Spinal cord (tissue), 10 donors: ENCODE data around the gene GSG1L. TPM values are rescaled to one million over a fixed set of nuclear protein-coding genes. Genes with fewer than 3 reads are reported as not detected.

ENCODE experiments used
- DNase-seq, 6 donors: peaks; one replicate each; pipeline versions ENCODE4 v3.0.0 to v3.0.0-alpha.2; 2013 to 2015; ENCODE audit warnings: low spot score in 6 of 6, low read depth in 4 of 6
- H3K27ac ChIP-seq: one replicate; pipeline ENCODE4 v1.5.1; 2013; ENCODE audit warnings: low read depth, low read length, control low read depth
- H3K27me3 ChIP-seq: one replicate; pipeline ENCODE4 v1.6.1; 2013; ENCODE audit warnings: low read length; ENCODE audit not compliant: control insufficient read depth, insufficient read depth
- H3K36me3 ChIP-seq: one replicate; pipeline ENCODE4 v1.6.1; 2013; ENCODE audit warnings: low read length; ENCODE audit not compliant: control insufficient read depth, insufficient read depth
- H3K4me1 ChIP-seq: one replicate; pipeline ENCODE4 v1.6.1; 2013; ENCODE audit warnings: low read length; ENCODE audit not compliant: control insufficient read depth, insufficient read depth
- H3K4me3 ChIP-seq: one replicate; pipeline ENCODE4 v1.5.1; 2013; ENCODE audit warnings: low read depth, low read length, control low read depth
- H3K9me3 ChIP-seq: one replicate; pipeline ENCODE4 v1.6.1; 2013; ENCODE audit warnings: low read length; ENCODE audit not compliant: control insufficient read depth, insufficient read depth
- WGBS: methylation state at CpG from one replicate; pipeline ENCODE4 v1.1.5; 2013; ENCODE audit warnings: missing lambda C conversion rate; ENCODE audit not compliant: insufficient coverage; 5-methylcytosine and 5-hydroxymethylcytosine counted together
- long read RNA-seq, 4 donors: transcript quantifications; one replicate each; lab custom pipeline, GENCODE V29; 2026
- polyA plus RNA-seq, 2 donors: library from polyadenylated mRNA; unstranded; fragments of 120-200 nt; gene quantifications; one replicate each; pipeline ENCODE4 v1.2.1, GENCODE V29; 2013; ENCODE audit not compliant: insufficient read length in 2 of 2
- total RNA-seq, 2 donors: library from RNA; depleted of rRNA in 1 of 2; stranded (reverse); fragments of 120-200 nt in 1 of 2; fragments of >200 nt in 1 of 2; gene quantifications; one replicate each; pipeline versions ENCODE4 v1.2.3 to v1.2.4, GENCODE V29; 2013 to 2014
- donor health status: healthy.

The GSG1L gene
- 10 to 100 TPM in 1 of 2 donors, 1 to 10 TPM in 1; 7.5 to 13.1 TPM for total RNA-seq
- polyA plus RNA-seq = 10 to 100 TPM; 22.9 to 26.1 TPM
- long read RNA-seq, donor 1, full-length matches to known transcripts = 7 of 7 reads
- long read RNA-seq, donor 1, partial matches to known transcripts = 0 of 7 reads
- long read RNA-seq, donor 1, other reads (novel, unspliced or antisense) = 0 of 7 reads
- long read RNA-seq, donor 2, full-length matches to known transcripts = 2 of 2 reads
- long read RNA-seq, donor 2, partial matches to known transcripts = 0 of 2 reads
- long read RNA-seq, donor 2, other reads (novel, unspliced or antisense) = 0 of 2 reads
- long read RNA-seq, donor 3, full-length matches to known transcripts = 3 of 3 reads
- long read RNA-seq, donor 3, partial matches to known transcripts = 0 of 3 reads
- long read RNA-seq, donor 3, other reads (novel, unspliced or antisense) = 0 of 3 reads
- long read RNA-seq, donor 4, full-length matches to known transcripts = 1 of 1 reads
- long read RNA-seq, donor 4, partial matches to known transcripts = 0 of 1 reads
- long read RNA-seq, donor 4, other reads (novel, unspliced or antisense) = 0 of 1 reads

DNA sequence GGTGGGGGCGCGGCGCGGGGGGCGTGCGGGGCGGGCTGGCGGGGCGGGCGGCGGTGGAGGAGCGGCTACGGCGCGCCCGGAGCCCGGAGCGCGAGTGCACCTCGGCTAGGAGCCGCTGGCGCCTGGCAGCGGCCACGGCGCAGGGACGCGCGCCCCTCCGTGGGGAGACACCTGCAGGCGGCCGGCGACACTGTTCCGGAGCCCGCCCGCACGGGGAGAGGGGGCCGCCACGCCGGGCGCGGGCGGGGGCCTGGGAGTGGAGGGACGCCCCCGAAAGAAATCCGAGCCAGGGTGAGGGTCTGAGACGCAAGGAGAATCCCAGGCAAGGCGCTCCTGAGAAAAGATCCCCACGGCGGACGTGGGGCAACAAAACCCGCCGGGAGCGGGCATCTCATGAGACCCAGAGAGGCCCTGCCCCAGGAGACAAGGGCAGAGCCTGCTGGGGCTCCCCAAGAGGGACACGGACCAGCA is at the start of gene GSG1L:
Gene GSG1L (minus strand): TSS at position 124 of the 471 bp plus-strand sequence. CDS start 290 bp downstream, outside the sequence.
- peak in 2 of 6 donors; percentile 61 to 71 for DNase-seq
- no peaks in the 10 kb centered on the region for H3K36me3 ChIP-seq
- WGBS = under 1% methylated on average over 54 of the region's 54 CpGs
- peaks cover 27% of the 10 kb centered on the region for H3K4me1 ChIP-seq
- no peaks in the 10 kb centered on the region for H3K9me3 ChIP-seq
- H3K4me3 ChIP-seq = peak within 1 kb of the TSS; percentile 32
- H3K27me3 ChIP-seq = peaks cover 21% of the 10 kb centered on the region
- no peak within 1 kb of the TSS for H3K27ac ChIP-seq

DNA sequence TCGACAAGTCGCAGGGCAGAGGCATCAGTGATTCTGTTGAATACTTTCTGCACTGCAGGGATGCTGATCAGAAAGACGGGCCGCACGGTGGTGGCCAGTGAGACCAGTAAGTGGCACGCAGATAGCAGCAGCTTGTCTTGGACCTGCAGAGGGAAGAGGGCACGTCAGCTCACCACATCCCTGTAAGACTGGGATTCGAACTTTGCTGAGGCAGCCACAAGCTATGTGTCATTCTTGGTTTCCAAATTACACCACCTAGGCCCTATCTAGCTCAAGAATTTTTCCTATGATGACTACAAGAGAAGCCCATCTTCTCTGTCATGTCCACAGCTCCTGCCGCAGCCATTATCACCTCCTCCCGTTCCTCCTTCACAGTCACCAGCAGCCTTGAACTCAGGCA is 49.4 kb upstream of the GSG1L start:
- WGBS = 91% methylated on average over 10 of the region's 10 CpGs
- H3K36me3 ChIP-seq = peaks cover 36% of the 10 kb centered on the region
- no peaks in the 10 kb centered on the region for H3K4me1 ChIP-seq
- no peak overlapping the region for H3K27ac ChIP-seq
- no peaks in the 10 kb centered on the region for H3K9me3 ChIP-seq
- no peaks in the 10 kb centered on the region for H3K27me3 ChIP-seq
- no peak overlapping the region for H3K4me3 ChIP-seq
- no peak for DNase-seq

DNA sequence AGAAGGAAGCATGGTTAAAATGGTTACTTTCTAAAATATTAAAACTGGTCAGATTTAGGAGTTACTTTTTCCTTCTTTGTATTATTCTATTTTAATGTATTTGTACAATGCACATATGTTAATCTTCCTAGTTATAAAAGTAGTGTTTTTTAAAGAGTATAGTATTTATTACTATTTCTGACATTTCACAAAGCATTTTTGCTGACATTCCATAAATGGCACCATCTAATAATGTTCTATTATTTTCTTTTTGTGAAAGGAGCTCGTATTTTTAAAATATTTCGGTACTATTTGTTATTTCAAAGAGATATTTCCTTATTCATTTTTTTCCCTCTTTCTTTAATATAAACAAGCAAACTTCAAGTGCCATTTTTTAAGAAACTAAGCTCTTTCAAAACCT is 47.5 kb upstream of the GSG1L start:
- no peak for DNase-seq
- Histone ChIP-seq H3K36me3 (peaks cover 51% of the 10 kb centered on the region), H3K27ac (no peak overlapping the region), H3K27me3 (no peaks in the 10 kb centered on the region), H3K4me1 (peaks cover under 1% of the 10 kb centered on the region), H3K4me3 (no peak overlapping the region), H3K9me3 (no peaks in the 10 kb centered on the region)
- WGBS = no CpG with 5 or more reads among the region's 2 CpGs

DNA sequence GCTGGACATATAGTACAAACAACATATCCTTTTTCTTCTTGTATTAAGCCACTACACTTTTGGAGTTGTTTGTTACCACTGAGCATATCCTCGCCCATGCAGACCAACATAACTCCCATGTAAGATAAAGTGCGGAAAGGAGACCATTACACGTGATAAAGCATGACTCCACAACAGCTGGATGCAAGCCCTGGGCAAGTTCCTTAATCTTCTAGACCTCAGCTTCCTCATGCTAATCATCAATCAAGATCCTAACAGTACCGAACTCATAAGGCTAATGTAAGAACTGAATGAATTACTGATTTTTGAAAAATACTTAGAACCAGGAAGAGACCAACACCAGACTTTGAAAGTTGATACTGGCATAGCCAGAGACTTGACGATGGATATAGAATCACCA is 47.0 kb upstream of the GSG1L start:
- 100% methylated on average over 3 of the region's 5 CpGs for WGBS
- Histone ChIP-seq H3K4me1 (peaks cover 3% of the 10 kb centered on the region), H3K27ac (no peak overlapping the region), H3K36me3 (peaks cover 51% of the 10 kb centered on the region), H3K4me3 (no peak overlapping the region), H3K9me3 (no peaks in the 10 kb centered on the region), H3K27me3 (no peaks in the 10 kb centered on the region)
- no peak for DNase-seq

DNA sequence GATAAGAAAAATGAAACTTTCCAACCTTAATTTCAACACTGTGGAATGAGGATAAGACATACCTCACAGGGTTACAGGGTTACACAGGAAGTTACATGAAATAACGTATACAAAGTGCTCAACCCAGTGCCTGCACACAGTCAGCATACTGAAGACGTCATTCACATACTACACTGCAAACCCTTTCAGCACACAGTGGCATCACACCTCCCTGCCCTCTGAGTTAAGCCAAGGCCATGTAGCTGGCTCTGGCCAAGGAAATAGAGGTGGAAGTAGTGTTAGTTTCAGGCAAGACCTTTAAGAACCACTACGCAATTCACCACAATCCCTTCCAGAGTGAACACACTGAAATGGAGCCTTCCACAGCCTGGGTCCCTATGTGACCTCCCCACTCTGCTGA is 46.6 kb upstream of the GSG1L start:
- H3K4me1 ChIP-seq = peaks cover 3% of the 10 kb centered on the region
- H3K4me3 ChIP-seq = no peak overlapping the region
- DNase-seq = no peak
- no peaks in the 10 kb centered on the region for H3K9me3 ChIP-seq
- H3K36me3 ChIP-seq = peaks cover 51% of the 10 kb centered on the region
- H3K27me3 ChIP-seq = no peaks in the 10 kb centered on the region
- H3K27ac ChIP-seq = no peak overlapping the region
- 100% methylated on average over 2 of the region's 3 CpGs for WGBS

DNA sequence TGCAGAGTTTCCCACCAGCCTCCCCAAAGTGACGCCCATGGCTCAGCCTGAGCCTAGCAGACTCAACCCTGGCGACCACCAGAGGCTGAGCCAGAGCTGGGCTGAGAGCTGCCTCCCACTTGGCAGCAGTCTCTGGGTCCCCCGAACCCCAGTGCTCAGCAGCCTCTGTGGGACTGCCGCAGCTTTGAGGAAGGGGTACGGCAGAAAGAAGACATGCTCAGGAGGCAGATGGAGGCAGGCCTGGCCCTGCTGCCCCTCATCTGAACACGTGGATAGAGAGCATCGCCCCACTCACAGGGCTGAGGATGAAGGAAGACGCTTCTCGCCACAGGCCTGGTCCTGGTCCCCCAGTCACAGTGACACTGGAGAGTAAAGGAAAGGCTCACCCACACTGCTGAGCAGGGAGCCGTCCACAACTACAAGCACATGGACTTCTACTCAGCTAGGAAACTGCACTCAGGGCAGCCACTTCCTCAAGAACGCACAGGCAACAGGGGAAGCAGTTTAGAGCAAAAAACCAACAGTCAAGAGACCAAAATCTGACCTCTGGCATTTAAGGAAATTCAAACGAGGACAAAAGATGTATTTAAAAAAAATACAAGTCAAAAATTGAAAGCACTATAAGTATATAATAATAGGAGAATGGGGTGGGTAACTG is 45.2 kb upstream of the GSG1L start:
- WGBS = 84% methylated on average over 9 of the region's 12 CpGs
- H3K9me3 ChIP-seq = no peaks in the 10 kb centered on the region
- no peak overlapping the region for H3K4me3 ChIP-seq
- H3K27ac ChIP-seq = no peak overlapping the region
- no peak for DNase-seq
- H3K27me3 ChIP-seq = no peaks in the 10 kb centered on the region
- H3K4me1 ChIP-seq = peaks cover 3% of the 10 kb centered on the region
- H3K36me3 ChIP-seq = peaks cover 63% of the 10 kb centered on the region

DNA sequence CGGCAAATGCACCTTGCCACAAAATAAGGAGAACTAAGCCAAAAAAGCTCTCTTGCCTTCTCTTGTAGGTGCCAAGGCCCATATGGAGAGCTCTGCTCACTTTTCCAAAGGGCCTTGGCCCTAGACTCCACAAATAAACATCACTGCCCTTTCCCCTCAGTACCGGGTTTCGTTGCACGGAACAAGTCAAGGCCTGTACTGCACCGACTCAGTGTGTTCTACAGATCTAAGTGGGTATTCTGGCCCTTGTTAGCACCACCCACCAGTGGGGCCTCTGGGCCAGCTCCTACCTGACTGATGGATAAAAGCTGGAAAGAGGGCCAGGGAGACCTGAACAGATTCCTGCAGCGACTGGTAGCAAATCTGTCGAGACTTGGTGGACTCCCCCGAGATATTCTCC is 43.7 kb upstream of the GSG1L start:
- 94% methylated on average over 6 of the region's 8 CpGs for WGBS
- Histone ChIP-seq H3K36me3 (peaks cover 67% of the 10 kb centered on the region), H3K4me1 (peaks cover 3% of the 10 kb centered on the region), H3K27ac (no peak overlapping the region), H3K4me3 (no peak overlapping the region), H3K9me3 (no peaks in the 10 kb centered on the region), H3K27me3 (no peaks in the 10 kb centered on the region)
- DNase-seq = no peak

DNA sequence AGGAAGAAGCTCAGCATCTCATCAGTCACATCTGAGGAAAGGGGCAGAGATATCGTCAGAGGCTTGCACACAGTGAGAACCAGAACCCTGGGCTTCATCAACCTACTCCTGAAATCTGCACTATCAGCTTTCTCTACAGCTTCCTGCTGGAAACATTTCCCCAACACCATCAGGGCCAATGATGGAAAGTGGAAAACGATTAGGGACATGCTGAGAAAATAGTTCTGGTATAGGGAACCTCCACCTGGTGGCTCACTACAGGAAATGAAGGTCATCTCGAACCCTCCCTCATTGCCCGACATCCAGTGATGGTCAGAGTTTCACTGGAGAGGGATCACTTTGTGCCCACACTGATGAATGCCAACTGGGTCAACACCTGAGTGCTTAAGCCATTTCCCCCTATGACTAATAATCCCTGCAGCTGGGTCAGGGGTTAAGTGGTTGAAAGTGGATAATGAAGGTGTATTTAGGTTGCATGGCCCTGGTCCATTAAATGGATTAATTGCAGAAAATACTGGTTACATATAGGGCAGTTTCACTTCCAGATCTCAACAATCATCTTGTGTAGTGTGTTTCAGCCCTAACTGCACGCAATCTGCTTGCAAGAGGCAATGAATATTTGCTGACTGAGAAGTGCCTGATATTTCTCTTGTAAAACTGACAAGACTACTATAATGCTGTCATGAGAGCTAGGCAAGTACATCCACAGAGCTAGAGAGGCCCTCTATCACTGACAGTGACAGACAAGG is 43.1 kb upstream of the GSG1L start:
- Histone ChIP-seq H3K27ac (no peak overlapping the region), H3K9me3 (no peaks in the 10 kb centered on the region), H3K4me3 (no peak overlapping the region), H3K27me3 (no peaks in the 10 kb centered on the region), H3K36me3 (peaks cover 67% of the 10 kb centered on the region), H3K4me1 (peaks cover 3% of the 10 kb centered on the region)
- DNase-seq = no peak
- 100% methylated on average over 4 of the region's 5 CpGs for WGBS

DNA sequence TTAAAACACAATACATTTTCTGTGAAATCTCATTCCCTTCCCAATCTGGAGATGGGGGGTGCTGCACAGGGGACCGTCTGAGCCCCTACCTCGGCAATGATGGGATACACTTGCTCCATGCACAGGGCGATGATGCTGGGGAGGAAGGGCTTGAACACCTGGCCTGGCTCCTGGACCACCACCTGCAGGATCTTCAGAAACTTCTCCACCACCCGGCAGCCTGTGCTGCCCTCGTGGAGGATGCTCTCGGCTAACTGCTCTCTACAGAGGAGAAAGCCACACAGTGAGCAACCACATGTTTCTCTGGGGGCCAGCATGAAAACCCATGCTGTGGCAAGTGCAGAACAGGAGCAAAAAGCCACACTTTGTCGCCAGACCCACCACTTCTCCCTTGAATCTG is 42.4 kb upstream of the GSG1L start:
- Histone ChIP-seq H3K9me3 (no peaks in the 10 kb centered on the region), H3K4me1 (peaks cover 3% of the 10 kb centered on the region), H3K36me3 (peaks cover 72% of the 10 kb centered on the region), H3K27me3 (no peaks in the 10 kb centered on the region), H3K4me3 (no peak overlapping the region), H3K27ac (no peak overlapping the region)
- 87% methylated on average over 6 of the region's 7 CpGs for WGBS
- no peak for DNase-seq
